ENCODE data around the gene AGR3. TPM values are rescaled to one million over a fixed set of nuclear protein-coding genes. Genes with fewer than 3 reads are reported as not detected.
A peak's percentile ranks its signal among the peaks of the same experiment; 100 is the strongest.

AGR3 gene
- total RNA-seq, 1 donor from 2014 or later, result not detected

GRCh38 chr7:16916105-16916639 lies 34.4 kb upstream of the AGR3 start:
- FAIRE-seq (no peak), DNase-seq (ENCODE audit: low read depth) (peak; percentile 90)
- H3K4me3 ChIP-seq (ENCODE audit: low read depth, low read length), result no peak overlapping the region

GRCh38 chr7:16915405-16915804 lies 33.6 kb upstream of the AGR3 start:
- Histone ChIP-seq H3K36me3 (ENCODE audit: control insufficient read depth, insufficient read depth, low read length) (no peaks in the 10 kb centered on the region), H3K4me3 (ENCODE audit: low read depth, low read length) (no peak overlapping the region), H3K27me3 (ENCODE audit: control insufficient read depth, insufficient read depth, low read length) (no peaks in the 10 kb centered on the region)
- TF ChIP-seq, protein P1, sequence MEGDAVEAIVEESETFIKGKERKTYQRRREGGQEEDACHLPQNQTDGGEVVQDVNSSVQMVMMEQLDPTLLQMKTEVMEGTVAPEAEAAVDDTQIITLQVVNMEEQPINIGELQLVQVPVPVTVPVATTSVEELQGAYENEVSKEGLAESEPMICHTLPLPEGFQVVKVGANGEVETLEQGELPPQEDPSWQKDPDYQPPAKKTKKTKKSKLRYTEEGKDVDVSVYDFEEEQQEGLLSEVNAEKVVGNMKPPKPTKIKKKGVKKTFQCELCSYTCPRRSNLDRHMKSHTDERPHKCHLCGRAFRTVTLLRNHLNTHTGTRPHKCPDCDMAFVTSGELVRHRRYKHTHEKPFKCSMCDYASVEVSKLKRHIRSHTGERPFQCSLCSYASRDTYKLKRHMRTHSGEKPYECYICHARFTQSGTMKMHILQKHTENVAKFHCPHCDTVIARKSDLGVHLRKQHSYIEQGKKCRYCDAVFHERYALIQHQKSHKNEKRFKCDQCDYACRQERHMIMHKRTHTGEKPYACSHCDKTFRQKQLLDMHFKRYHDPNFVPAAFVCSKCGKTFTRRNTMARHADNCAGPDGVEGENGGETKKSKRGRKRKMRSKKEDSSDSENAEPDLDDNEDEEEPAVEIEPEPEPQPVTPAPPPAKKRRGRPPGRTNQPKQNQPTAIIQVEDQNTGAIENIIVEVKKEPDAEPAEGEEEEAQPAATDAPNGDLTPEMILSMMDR (IDR thresholded peaks at IDR 0.05; ENCODE audit: insufficient read depth, low read length, severe bottlenecking), result no peak
- peak; percentile 99 for DNase-seq (ENCODE audit: low read depth)
- peak; percentile 47 for FAIRE-seq

More at GRCh38 chr7:16916105-16916639, 34.4 kb upstream of the AGR3 start:
- no peaks in the 10 kb centered on the region for H3K36me3 ChIP-seq (ENCODE audit: control insufficient read depth, insufficient read depth, low read length)
- TF ChIP-seq, protein P1 (IDR thresholded peaks at IDR 0.05; ENCODE audit: insufficient read depth, low read length, severe bottlenecking), result no peak
- no peaks in the 10 kb centered on the region for H3K27me3 ChIP-seq (ENCODE audit: control insufficient read depth, insufficient read depth, low read length)

DNA sequence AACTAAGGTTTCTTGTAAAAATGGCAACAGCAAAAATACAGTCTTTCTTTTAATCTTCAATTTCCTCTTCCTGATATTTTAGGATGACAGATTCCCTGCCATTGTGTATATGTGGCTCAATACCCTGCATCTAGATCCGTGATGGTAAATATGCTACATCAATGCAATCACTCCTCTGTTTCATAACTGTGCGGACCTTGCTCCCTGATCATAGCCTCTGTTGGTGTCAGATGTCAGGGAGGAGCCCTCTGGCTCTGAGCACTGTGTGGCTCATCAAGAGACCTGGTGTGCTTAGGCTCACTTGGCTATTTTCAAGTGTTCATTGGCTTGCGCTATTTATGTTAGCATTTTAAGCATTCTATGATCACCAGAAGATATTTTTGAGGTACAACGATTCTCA lies 33.0 kb upstream of the AGR3 start:
- TF ChIP-seq, protein P1 (IDR thresholded peaks at IDR 0.05; ENCODE audit: insufficient read depth, low read length, severe bottlenecking), result no peak
- DNase-seq (ENCODE audit: low read depth) (peak; percentile 88), FAIRE-seq (no peak)
- no peaks in the 10 kb centered on the region for H3K36me3 ChIP-seq (ENCODE audit: control insufficient read depth, insufficient read depth, low read length)
- H3K27me3 ChIP-seq (ENCODE audit: control insufficient read depth, insufficient read depth, low read length), result no peaks in the 10 kb centered on the region
- H3K4me3 ChIP-seq (ENCODE audit: low read depth, low read length), result no peak overlapping the region

DNA sequence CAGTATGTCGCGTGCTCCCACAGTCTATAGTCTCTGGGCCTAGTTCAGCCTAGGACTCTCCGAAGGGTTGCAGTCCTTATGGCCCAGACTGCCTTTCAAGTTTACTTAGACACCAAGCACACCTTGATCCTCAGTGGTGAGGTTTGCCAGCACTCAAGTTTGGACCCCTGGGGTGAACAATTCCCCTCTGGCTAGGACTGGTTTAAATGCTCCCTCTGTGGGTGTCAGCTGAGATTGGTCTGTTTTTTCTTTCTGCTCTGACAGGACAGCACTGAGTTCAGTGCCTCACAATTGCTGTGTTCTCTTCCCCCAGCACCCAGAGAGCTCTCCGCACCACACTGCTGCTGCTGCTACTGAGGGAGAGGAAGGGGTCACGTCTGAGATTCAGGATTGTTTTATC lies 31.9 kb upstream of the AGR3 start:
- DNase-seq (ENCODE audit: low read depth) (no peak), FAIRE-seq (no peak)
- Histone ChIP-seq H3K36me3 (ENCODE audit: control insufficient read depth, insufficient read depth, low read length) (no peaks in the 10 kb centered on the region), H3K4me3 (ENCODE audit: low read depth, low read length) (no peak overlapping the region), H3K27me3 (ENCODE audit: control insufficient read depth, insufficient read depth, low read length) (no peaks in the 10 kb centered on the region)
- TF ChIP-seq, protein P1 (IDR thresholded peaks at IDR 0.05; ENCODE audit: insufficient read depth, low read length, severe bottlenecking), result no peak

DNA sequence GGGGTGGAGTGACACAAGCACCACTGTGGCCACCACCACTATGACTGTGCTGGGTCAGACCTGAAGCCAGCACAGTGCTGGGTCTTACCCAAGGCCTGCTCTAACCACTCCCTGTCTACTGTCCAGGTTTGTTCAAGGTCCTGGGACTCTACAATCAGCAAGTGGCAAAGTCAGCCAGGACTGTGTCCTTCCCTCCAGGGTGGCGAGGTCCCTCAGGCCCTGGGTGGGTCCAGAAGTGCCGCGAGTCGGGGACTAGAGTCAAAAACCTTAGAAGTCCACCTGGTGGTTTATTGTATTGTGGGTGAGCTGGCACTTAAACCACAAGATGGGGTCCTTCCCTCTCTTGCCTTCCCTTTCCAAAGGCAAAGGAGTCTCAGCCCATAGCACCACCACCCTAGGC lies 30.8 kb upstream of the AGR3 start:
- TF ChIP-seq, protein P1 (IDR thresholded peaks at IDR 0.05; ENCODE audit: insufficient read depth, low read length, severe bottlenecking), result no peak
- H3K4me3 ChIP-seq (ENCODE audit: low read depth, low read length), result no peak overlapping the region
- DNase-seq (ENCODE audit: low read depth), result no peak
- no peak for FAIRE-seq
- no peaks in the 10 kb centered on the region for H3K27me3 ChIP-seq (ENCODE audit: control insufficient read depth, insufficient read depth, low read length)
- H3K36me3 ChIP-seq (ENCODE audit: control insufficient read depth, insufficient read depth, low read length), result no peaks in the 10 kb centered on the region

- FAIRE-seq, result no peak
- Histone ChIP-seq H3K4me3 (ENCODE audit: low read depth, low read length) (no peak overlapping the region), H3K27me3 (ENCODE audit: control insufficient read depth, insufficient read depth, low read length) (no peaks in the 10 kb centered on the region), H3K36me3 (ENCODE audit: control insufficient read depth, insufficient read depth, low read length) (no peaks in the 10 kb centered on the region)
- DNase-seq (ENCODE audit: low read depth), result no peak
- TF ChIP-seq, protein P1 (IDR thresholded peaks at IDR 0.05; ENCODE audit: insufficient read depth, low read length, severe bottlenecking), result no peak
Observed at GRCh38 chr7:16908561-16908960, 26.8 kb upstream of the AGR3 start.

Measured in bronchial epithelial cell (primary cell).